ENCODE results near the gene MCC.

GRCh38 chr5:113319256-113320053 is 168.8 kb downstream of the MCC start:
- no peak for TF ChIP-seq YY1 (IDR thresholded peaks at IDR 0.05; ENCODE audit: insufficient read depth, insufficient read length)
- TF ChIP-seq ZNF274 (IDR thresholded peaks at IDR 0.05; ENCODE audit: low read depth, low read length), result no peak
